Psoas muscle (tissue), 8 donors: ENCODE measurements around the gene PTTG1IP. TPM values are rescaled to one million over a fixed set of nuclear protein-coding genes. Genes with fewer than 3 reads are reported as not detected.

Experiments used
- ATAC-seq, 4 donors: fragments of 200-7000 bp; cut with Tn5 transposase; one replicate each; pipeline ENCODE4 v1.9.1; 2020; ENCODE audit warnings: moderate library complexity in 3 of 4, mild to moderate bottlenecking in 2 of 4
- DNase-seq, 2 donors: peaks; one replicate each; pipeline ENCODE4 v3.0.0-alpha.2; 2020
- H3K27ac ChIP-seq: fragments of 200-600 bp; one replicate; pipeline ENCODE4 v1.8.0; 2022
- H3K27me3 ChIP-seq, 3 donors: fragments of 200-600 bp in 1 of 3; one replicate each; pipeline versions ENCODE4 v1.6.1 to v1.8.0; 2013 to 2022; ENCODE audit warnings: low read length in 2 of 3, mild to moderate bottlenecking in 2 of 3, moderate library complexity in 1 of 3; ENCODE audit not compliant: insufficient read depth in 3 of 3
- H3K36me3 ChIP-seq, 2 donors: fragments of 200-600 bp in 1 of 2; one replicate each; pipeline versions ENCODE4 v1.6.1 to v1.8.0; 2013 to 2022; ENCODE audit warnings: low read depth in 1 of 2, mild to moderate bottlenecking in 1 of 2, moderate library complexity in 1 of 2; ENCODE audit not compliant: insufficient read depth in 1 of 2
- H3K4me1 ChIP-seq: fragments of 200-600 bp; one replicate; pipeline ENCODE4 v1.8.0; 2022
- H3K4me3 ChIP-seq: fragments of 200-600 bp; one replicate; pipeline ENCODE4 v1.8.0; 2022; ENCODE audit warnings: mild to moderate bottlenecking
- H3K9me3 ChIP-seq: fragments of 200-600 bp; one replicate; pipeline ENCODE4 v1.8.0; 2022
- CTCF ChIP-seq: fragments of 200-600 bp; IDR thresholded peaks from one replicate; pipeline ENCODE4 v1.8.0; 2022; ENCODE audit warnings: antibody characterized with exemption
- WGBS, 3 donors: extraction: QIAGEN DNeasy Blood & Tissue Kit; methylation state at CpG; one replicate each; pipeline versions ENCODE4 v1.1.6 to v1.1.7; 2013; 5-methylcytosine and 5-hydroxymethylcytosine counted together
- intact Hi-C, 2 donors: fragments of 100-400 bp; cut with DNase I; formaldehyde crosslinking; loops; one replicate each; pipeline versions ENCODE4 v1.11.0 to v1.14.2; 2022
- polyA plus RNA-seq, 3 donors: library from polyadenylated mRNA; stranded (reverse); fragments of 200-250 nt; gene quantifications; one replicate each; pipeline ENCODE4 v1.2.3, GENCODE V29; 2013
- total RNA-seq, 4 donors: library from RNA; stranded (reverse); fragmentation: NEBNext Ultra II Directional in 2 of 4; extraction: Animal tissue kit (Norgen Biotek cat#: 25700) in 2 of 4; gene quantifications; one replicate each; pipeline versions ENCODE4 v1.2.1 to v1.2.4, GENCODE V29; 2021 to 2023
- donor health status: healthy with polysubstance abuse.
- donor health status: DM: no; HTN: no; CAD: no; lungs with moderate emphysema.
- donor health status: Bipolar disorder and iron deficiency.
- donor health status: healthy.
- donor health status: DM: yes; HTN: yes; CAD: no.
- donor health status: DM: no; HTN: no; CAD: no.
- donor health status: DM: no; HTN: no; CAD: no.
- donor health status: DM: yes; HTN: yes; CAD: no.

Gene PTTG1IP
- total and polyA plus RNA-seq, 7 donors, result 49.6 to 108 (median 68.3) TPM

- Histone ChIP-seq H3K27me3 (no peaks in the 10 kb centered on the region), H3K4me1 (peaks cover 43% of the 10 kb centered on the region), H3K4me3 (peak overlapping the region; percentile 90), H3K27ac (peak overlapping the region; percentile 97), H3K9me3 (no peaks in the 10 kb centered on the region), H3K36me3 (no peaks in the 10 kb centered on the region)
- intact Hi-C loops, result loop anchor here (2.0 to 10.0 kb wide), 4 partner anchors 57 to 261 kb away; partner anchors contain the start of genes UBE2G2 (in 2 of the 2) and SUMO3 (in 1 of the 2)
- WGBS, 3 donors, result 7 to 9% (median 7%) methylated on average over 19 to 20 of the region's 20 CpGs
- TF ChIP-seq CTCF, result no peak
- ATAC-seq (no peak), DNase-seq (no peak)
Observed at GRCh38 chr21:44874240-44874496, 678 bp upstream of the PTTG1IP start.

- peak overlapping the region; percentile 90 for H3K4me3 ChIP-seq
- DNase-seq (peak; percentile 52 to 73), ATAC-seq (peak in 3 of 4 donors; percentile 1 to 13 (median 13))
- H3K36me3 ChIP-seq, result no peaks in the 10 kb centered on the region
- no peak for TF ChIP-seq CTCF
- intact Hi-C loops, result loop anchor here (1.0 to 10.0 kb wide), 4 partner anchors 55 to 262 kb away; partner anchors contain the start of genes SUMO3 (in 2 of the 2) and UBE2G2 (in 1 of the 2)
- H3K9me3 ChIP-seq, result no peaks in the 10 kb centered on the region
- no peaks in the 10 kb centered on the region for H3K27me3 ChIP-seq
- H3K4me1 ChIP-seq, result peaks cover 56% of the 10 kb centered on the region
- WGBS, 3 donors, result 0 to 1% (median 0%) methylated on average over 47 to 65 of the region's 65 CpGs
- H3K27ac ChIP-seq, result peak overlapping the region; percentile 97
Observed at GRCh38 chr21:44872649-44873355, 688 bp downstream of the PTTG1IP start.

- TF ChIP-seq CTCF, result peak; percentile 4
- ATAC-seq (peak in 3 of 4 donors; percentile 19 to 22 (median 20)), DNase-seq (no peak)
- H3K4me1 ChIP-seq, result peaks cover 62% of the 10 kb centered on the region
- 5 to 13% (median 5%) methylated on average over 3 of the region's 3 CpGs for whole genome bisulfite sequencing, 3 donors
- H3K4me3 ChIP-seq, result peak overlapping the region; percentile 90
- peak overlapping the region; percentile 97 for H3K27ac ChIP-seq
- H3K36me3 ChIP-seq, result no peaks in the 10 kb centered on the region
- no peaks in the 10 kb centered on the region for H3K27me3 ChIP-seq
- intact Hi-C loops, result loop anchor here (1.0 to 10.0 kb wide), 4 partner anchors 54 to 263 kb away; partner anchors contain the start of genes SUMO3 (in 2 of the 2) and UBE2G2 (in 1 of the 2)
- H3K9me3 ChIP-seq, result no peaks in the 10 kb centered on the region
Observed at GRCh38 chr21:44872323-44872648, 1.2 kb downstream of the PTTG1IP start.

GRCh38 chr21:44871576-44872269 lies 1.8 kb downstream of the PTTG1IP start:
- DNase-seq (peak; percentile 60 to 73), ATAC-seq (peak; percentile 10 to 45 (median 29))
- peaks cover 67% of the 10 kb centered on the region for H3K4me1 ChIP-seq
- no peaks in the 10 kb centered on the region for H3K9me3 ChIP-seq
- H3K27ac ChIP-seq, result peak overlapping the region; percentile 97
- H3K36me3 ChIP-seq, result no peaks in the 10 kb centered on the region
- H3K27me3 ChIP-seq, result no peaks in the 10 kb centered on the region
- no peak for TF ChIP-seq CTCF
- intact Hi-C loops, result loop anchor here (1.0 to 10.0 kb wide), 4 partner anchors 53 to 263 kb away; partner anchors contain the start of genes SUMO3 (in 2 of the 2) and UBE2G2 (in 1 of the 2)
- 8 to 12% (median 11%) methylated on average over 14 of the region's 14 CpGs for WGBS, 3 donors
- peak overlapping the region; percentile 90 for H3K4me3 ChIP-seq
